Measurements from ENCODE around the gene CHD3.

The CHD3 gene

DNA sequence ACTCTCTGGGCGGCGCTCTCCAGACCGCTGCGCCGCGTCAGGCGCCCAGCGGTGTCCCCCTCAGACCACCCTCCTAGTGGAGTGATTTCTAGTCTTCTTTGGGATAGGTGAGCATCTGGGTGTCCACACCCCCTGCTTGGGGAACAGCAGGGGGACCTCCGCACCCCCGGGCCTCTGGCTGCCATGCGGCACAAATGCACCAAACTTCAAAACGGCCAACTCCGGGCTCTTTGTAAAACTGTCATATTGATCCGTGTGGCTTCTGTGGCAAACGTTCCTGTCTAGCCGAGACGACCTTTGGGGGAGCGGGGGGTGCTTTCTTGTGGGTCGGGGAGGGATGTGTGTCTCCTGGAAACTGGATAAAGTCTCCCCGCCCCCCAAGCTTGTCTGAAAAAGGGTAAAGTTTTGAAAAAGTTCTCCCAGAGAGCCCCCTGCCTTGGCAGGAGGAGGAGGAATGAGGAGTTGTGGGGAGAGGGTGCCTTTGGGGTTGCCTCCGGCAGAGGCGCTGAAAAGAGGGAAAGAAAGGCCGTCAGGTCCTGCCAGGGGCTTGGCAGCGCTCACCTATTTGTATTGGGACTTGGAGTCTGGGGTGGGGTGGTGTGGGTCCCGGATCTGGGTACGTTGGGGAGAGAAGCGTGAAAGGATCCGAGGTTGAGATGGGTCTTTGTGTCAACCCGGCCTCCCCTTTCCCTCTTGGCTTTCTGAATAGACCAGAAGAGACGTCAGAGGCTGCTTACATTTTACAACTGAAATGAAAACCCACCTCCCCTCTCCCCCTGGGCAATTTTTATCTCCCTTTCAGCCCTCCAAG, 2.2 kb upstream of the CHD3 start:
- H3K27ac ChIP-seq: peak overlapping the region; percentile 53
- H3K9ac ChIP-seq: peak overlapping the region; percentile 61; the same call in 1 of the 2 replicates
- TF ChIP-seq, protein P1, sequence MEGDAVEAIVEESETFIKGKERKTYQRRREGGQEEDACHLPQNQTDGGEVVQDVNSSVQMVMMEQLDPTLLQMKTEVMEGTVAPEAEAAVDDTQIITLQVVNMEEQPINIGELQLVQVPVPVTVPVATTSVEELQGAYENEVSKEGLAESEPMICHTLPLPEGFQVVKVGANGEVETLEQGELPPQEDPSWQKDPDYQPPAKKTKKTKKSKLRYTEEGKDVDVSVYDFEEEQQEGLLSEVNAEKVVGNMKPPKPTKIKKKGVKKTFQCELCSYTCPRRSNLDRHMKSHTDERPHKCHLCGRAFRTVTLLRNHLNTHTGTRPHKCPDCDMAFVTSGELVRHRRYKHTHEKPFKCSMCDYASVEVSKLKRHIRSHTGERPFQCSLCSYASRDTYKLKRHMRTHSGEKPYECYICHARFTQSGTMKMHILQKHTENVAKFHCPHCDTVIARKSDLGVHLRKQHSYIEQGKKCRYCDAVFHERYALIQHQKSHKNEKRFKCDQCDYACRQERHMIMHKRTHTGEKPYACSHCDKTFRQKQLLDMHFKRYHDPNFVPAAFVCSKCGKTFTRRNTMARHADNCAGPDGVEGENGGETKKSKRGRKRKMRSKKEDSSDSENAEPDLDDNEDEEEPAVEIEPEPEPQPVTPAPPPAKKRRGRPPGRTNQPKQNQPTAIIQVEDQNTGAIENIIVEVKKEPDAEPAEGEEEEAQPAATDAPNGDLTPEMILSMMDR (conservative IDR thresholded peaks at IDR 0.05; ENCODE audit: low read depth, low read length): no peak
- H3K27me3 ChIP-seq (ENCODE audit: insufficient read depth, low read depth): no peaks in the 10 kb centered on the region
- H3K79me2 ChIP-seq (ENCODE audit: insufficient read depth, low read depth): no peaks in the 10 kb centered on the region
- H4K20me1 ChIP-seq (ENCODE audit: insufficient read depth): no peaks in the 10 kb centered on the region
- H3K36me3 ChIP-seq (ENCODE audit: insufficient read depth): no peaks in the 10 kb centered on the region
- no peak overlapping the region for H2AFZ ChIP-seq (ENCODE audit: low read depth)
- H3K4me1 ChIP-seq (ENCODE audit: low read depth, poor library complexity, severe bottlenecking): peaks cover 3% of the 10 kb centered on the region
- peak overlapping the region; percentile 39; the same call in 1 of the 2 replicates for H3K4me2 ChIP-seq
- H3K4me3 ChIP-seq (IDR thresholded peaks at IDR 0.05; ENCODE audit: insufficient read depth, low read depth, low read length): no peak overlapping the region

DNA sequence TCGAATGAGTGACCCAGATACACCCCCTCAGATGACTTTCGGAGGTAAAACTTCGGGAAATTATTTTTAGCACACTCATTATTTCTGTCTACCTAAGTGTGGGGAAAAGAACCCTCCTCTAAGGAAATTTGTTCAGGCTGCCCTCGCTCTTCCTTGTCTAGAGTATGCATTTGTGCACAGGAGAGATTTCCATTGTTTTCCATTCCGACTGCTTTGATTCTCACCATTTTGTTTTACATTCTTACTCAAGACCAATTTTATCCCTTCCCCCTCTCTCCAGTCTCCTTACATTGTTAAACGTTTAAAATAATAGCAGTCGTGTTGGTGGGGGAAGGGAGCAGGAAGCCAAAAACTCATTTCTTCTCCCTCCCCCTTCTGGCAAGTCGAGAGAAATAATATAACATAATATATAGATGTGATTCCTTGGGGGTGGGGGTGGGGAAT, 1.5 kb upstream of the CHD3 start:
- Histone ChIP-seq H3K4me3 (IDR thresholded peaks at IDR 0.05; ENCODE audit: insufficient read depth, low read depth, low read length) (no peak overlapping the region), H3K4me2 (peak overlapping the region; percentile 39; the same call in 1 of the 2 replicates), H2AFZ (ENCODE audit: low read depth) (no peak overlapping the region), H4K20me1 (ENCODE audit: insufficient read depth) (no peaks in the 10 kb centered on the region), H3K79me2 (ENCODE audit: insufficient read depth, low read depth) (no peaks in the 10 kb centered on the region), H3K36me3 (ENCODE audit: insufficient read depth) (no peaks in the 10 kb centered on the region), H3K9ac (peak overlapping the region; percentile 61; the same call in 1 of the 2 replicates), H3K27me3 (ENCODE audit: insufficient read depth, low read depth) (no peaks in the 10 kb centered on the region), H3K27ac (peak overlapping the region; percentile 53; the same call in 1 of the 2 replicates), H3K4me1 (ENCODE audit: low read depth, poor library complexity, severe bottlenecking) (peaks cover 3% of the 10 kb centered on the region)
- TF ChIP-seq, protein P1 (conservative IDR thresholded peaks at IDR 0.05; ENCODE audit: low read depth, low read length): no peak

DNA sequence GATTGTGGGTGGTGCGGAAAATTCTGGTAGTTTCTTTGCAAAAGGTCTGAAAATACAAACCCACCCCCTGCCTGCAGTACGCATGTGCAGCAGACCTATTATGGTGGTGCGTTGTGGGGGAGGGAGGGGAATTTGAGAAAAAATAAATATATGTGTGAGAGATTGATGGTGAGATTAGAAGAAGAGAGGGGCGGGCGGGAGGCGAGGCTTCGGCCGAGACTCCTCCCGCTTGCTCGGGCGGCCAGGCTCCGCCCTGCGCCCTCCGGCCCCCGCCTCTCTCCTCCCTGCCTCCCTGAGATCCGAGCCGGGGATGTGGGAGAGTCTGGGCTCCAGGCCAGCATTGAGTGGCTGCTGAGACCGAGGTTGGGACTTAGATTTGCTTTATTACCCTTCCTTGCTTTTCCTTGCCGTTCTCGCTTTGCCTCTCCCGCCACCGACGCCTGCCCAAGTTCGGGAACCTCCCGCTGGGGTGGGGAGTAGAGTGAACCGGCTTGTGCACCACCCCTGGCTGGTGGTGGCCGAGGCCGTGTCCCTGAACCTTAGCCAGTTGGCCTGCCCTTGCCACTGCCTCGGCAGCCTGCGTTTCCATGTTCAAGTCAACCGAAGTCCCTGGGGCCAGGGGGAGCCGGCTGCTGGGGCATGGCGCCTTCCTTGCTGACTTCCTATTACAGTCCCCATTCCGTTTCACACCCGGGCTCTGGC, 956 bp upstream of the CHD3 start:
- Histone ChIP-seq H3K79me2 (ENCODE audit: insufficient read depth, low read depth) (no peaks in the 10 kb centered on the region), H3K4me1 (ENCODE audit: low read depth, poor library complexity, severe bottlenecking) (peaks cover 3% of the 10 kb centered on the region), H4K20me1 (ENCODE audit: insufficient read depth) (no peaks in the 10 kb centered on the region), H3K27ac (no peak overlapping the region), H3K27me3 (ENCODE audit: insufficient read depth, low read depth) (no peaks in the 10 kb centered on the region), H3K9ac (no peak overlapping the region), H3K4me3 (IDR thresholded peaks at IDR 0.05; ENCODE audit: insufficient read depth, low read depth, low read length) (no peak overlapping the region), H3K4me2 (peak overlapping the region; percentile 39; the same call in 1 of the 2 replicates), H3K36me3 (ENCODE audit: insufficient read depth) (no peaks in the 10 kb centered on the region), H2AFZ (ENCODE audit: low read depth) (no peak overlapping the region)
- TF ChIP-seq, protein P1 (conservative IDR thresholded peaks at IDR 0.05; ENCODE audit: low read depth, low read length): no peak

DNA sequence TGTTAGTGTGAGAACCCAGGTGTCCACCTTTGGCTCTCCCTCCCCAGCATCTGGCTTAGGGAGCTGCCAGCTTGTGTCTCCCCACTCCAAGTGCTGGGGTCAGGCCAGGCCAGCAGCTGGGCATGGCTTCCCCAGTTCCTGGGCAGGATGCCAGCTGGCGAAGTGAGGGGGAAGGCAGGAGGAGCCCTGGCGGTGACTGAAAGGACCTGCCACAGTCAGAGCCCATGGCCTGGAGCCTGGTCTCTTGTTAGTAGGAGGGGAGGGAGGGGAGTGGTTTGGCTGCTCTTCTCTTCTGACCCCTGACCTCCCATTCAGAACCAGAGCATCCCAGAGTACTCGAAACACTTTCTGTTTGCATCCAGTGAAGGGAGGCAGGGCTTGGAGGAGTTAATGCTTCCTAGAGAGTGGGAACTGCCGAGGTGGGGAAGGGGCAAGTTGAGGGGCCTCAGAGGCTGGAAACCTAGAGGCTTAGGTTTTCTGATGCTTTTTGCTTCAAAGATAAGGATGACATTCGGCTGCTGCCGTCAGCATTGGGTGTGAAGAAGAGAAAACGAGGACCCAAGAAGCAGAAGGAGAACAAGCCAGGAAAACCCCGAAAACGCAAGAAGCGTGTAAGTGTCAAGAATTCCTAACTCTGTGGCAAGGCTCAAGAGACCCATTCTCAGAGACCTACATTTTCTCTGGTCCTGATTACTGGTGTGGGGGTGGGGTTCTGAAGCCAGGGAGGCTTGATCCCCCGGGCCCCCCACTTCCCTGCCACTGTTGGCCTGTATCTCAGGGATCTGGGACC, 772 bp downstream of the CHD3 start:
- no peaks in the 10 kb centered on the region for H3K36me3 ChIP-seq (ENCODE audit: insufficient read depth)
- no peak overlapping the region for H3K27ac ChIP-seq
- H3K4me1 ChIP-seq (ENCODE audit: low read depth, poor library complexity, severe bottlenecking): peaks cover 3% of the 10 kb centered on the region
- H3K27me3 ChIP-seq (ENCODE audit: insufficient read depth, low read depth): no peaks in the 10 kb centered on the region
- no peaks in the 10 kb centered on the region for H4K20me1 ChIP-seq (ENCODE audit: insufficient read depth)
- no peak overlapping the region for H3K4me3 ChIP-seq (IDR thresholded peaks at IDR 0.05; ENCODE audit: insufficient read depth, low read depth, low read length)
- no peaks in the 10 kb centered on the region for H3K79me2 ChIP-seq (ENCODE audit: insufficient read depth, low read depth)
- no peak overlapping the region for H3K4me2 ChIP-seq
- H3K9ac ChIP-seq: no peak overlapping the region
- TF ChIP-seq, protein P1 (conservative IDR thresholded peaks at IDR 0.05; ENCODE audit: low read depth, low read length): no peak
- no peak overlapping the region for H2AFZ ChIP-seq (ENCODE audit: low read depth)
